WTC11 (cell line): ENCODE data around the gene ZNF232.

Experiments
- ATF2 ChIP-seq: sonication (generic); formaldehyde crosslinking; IDR thresholded peaks from 2 replicates; pipeline ENCODE4 v1.8.1; 2022; ENCODE audit warnings: low read depth, missing genetic modification reagents, borderline replicate concordance
- CTCF ChIP-seq: fragments of 200-600 bp; IDR thresholded peaks from 2 replicates; pipeline ENCODE4 v1.8.0; 2022; ENCODE audit warnings: antibody characterized with exemption
- EMX1 ChIP-seq: fragments of 250-450 bp; sonication (Bioruptor Pico); IDR thresholded peaks from 2 replicates; pipeline ENCODE4 v1.8.0; 2021; ENCODE audit warnings: mild to moderate bottlenecking
- NR3C1 ChIP-seq: sonication (generic); formaldehyde crosslinking; conservative IDR thresholded peaks from 2 replicates; pipeline ENCODE4 v1.8.1; 2023; ENCODE audit warnings: low read depth, mild to moderate bottlenecking, missing genetic modification reagents
- PRRX2 ChIP-seq: fragments of 250-450 bp; sonication (Bioruptor Pico); IDR thresholded peaks from 2 replicates; pipeline ENCODE4 v1.8.0; 2021; ENCODE audit warnings: mild to moderate bottlenecking
- TEAD4 ChIP-seq: sonication (generic); formaldehyde crosslinking; IDR thresholded peaks from 2 replicates; pipeline ENCODE4 v1.8.0; 2022; ENCODE audit warnings: mild to moderate bottlenecking, missing genetic modification reagents
- ZNF263 ChIP-seq: sonication (generic); formaldehyde crosslinking; IDR thresholded peaks from 2 replicates; pipeline ENCODE4 v1.8.1; 2022; ENCODE audit warnings: low read depth, mild to moderate bottlenecking, moderate library complexity, missing genetic modification reagents

- no peak for TF ChIP-seq NR3C1 (CRISPR knock-in tag)
- no peak for TF ChIP-seq CTCF
- no peak for TF ChIP-seq ATF2 (CRISPR knock-in tag)
- TF ChIP-seq PRRX2, result no peak
- TF ChIP-seq TEAD4 (CRISPR knock-in tag), result no peak
- no peak for TF ChIP-seq ZNF263 (CRISPR knock-in tag)
- TF ChIP-seq EMX1 (CRISPR knock-in tag), result no peak
Observed at GRCh38 chr17:5100832-5101231, 10.8 kb downstream of the ZNF232 start.
